Measurements from ENCODE around the gene FASN. TPM values are rescaled to one million over a fixed set of nuclear protein-coding genes. Genes with fewer than 3 reads are reported as not detected.
A peak's percentile ranks its signal among the peaks of the same experiment; 100 is the strongest.

Gene FASN
- polyA plus RNA-seq, 1 donor = 34.7 TPM

DNA sequence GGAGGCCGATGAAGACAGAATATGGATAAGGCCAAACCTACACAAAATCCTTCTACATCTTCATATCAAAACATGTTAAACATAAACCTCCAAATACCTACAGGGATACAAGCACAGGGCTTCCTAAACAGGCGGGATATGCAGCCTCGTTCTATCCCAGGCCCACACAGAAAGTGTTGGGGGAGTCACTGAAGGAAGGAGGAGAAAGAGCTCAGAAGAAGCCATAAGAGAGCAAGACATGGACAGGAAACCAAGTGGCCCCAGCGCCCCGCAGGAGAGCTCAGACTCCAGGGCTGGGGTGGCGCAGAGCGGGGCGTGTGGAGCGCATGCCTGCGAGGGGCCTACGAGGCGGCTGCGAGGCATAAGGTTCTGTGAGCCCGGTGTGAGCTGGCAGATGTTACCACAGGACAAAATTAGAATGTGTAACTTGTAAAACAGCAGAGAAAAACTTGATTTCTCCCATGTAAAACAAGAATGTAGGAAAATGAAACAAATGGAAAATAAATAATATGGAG lies 11.0 kb upstream of the FASN start:
- WGBS (ENCODE audit: insufficient coverage, low lambda C conversion rate) = 100% methylated on average over 1 of the region's 14 CpGs
- Histone ChIP-seq H3K36me3 (ENCODE audit: control insufficient read depth, insufficient read depth, low read length) (peaks cover 19% of the 10 kb centered on the region), H3K4me3 (ENCODE audit: low read length) (no peak overlapping the region), H3K9me3 (ENCODE audit: control insufficient read depth, low read depth, low read length) (no peaks in the 10 kb centered on the region), H3K27me3 (ENCODE audit: control insufficient read depth, insufficient read depth, low read length) (no peaks in the 10 kb centered on the region), H3K27ac (ENCODE audit: low read length) (no peak overlapping the region), H3K4me1 (ENCODE audit: control insufficient read depth, insufficient read depth, low read length) (peaks cover 24% of the 10 kb centered on the region)
- DNase-seq = no peak

- peaks cover 16% of the 10 kb centered on the region for H3K36me3 ChIP-seq (ENCODE audit: control insufficient read depth, insufficient read depth, low read length)
- no peak overlapping the region for H3K4me3 ChIP-seq (ENCODE audit: low read length)
- no peaks in the 10 kb centered on the region for H3K27me3 ChIP-seq (ENCODE audit: control insufficient read depth, insufficient read depth, low read length)
- no peak for DNase-seq
- no CpG with 5 or more reads among the region's 19 CpGs for WGBS (ENCODE audit: insufficient coverage, low lambda C conversion rate)
- no peaks in the 10 kb centered on the region for H3K9me3 ChIP-seq (ENCODE audit: control insufficient read depth, low read depth, low read length)
- H3K27ac ChIP-seq (ENCODE audit: low read length) = no peak overlapping the region
- peaks cover 29% of the 10 kb centered on the region for H3K4me1 ChIP-seq (ENCODE audit: control insufficient read depth, insufficient read depth, low read length)
Observed at GRCh38 chr17:82108496-82108945, 10.5 kb upstream of the FASN start.

GRCh38 chr17:82108038-82108437 lies 10.0 kb upstream of the FASN start:
- no peak for DNase-seq
- Histone ChIP-seq H3K4me3 (ENCODE audit: low read length) (no peak overlapping the region), H3K4me1 (ENCODE audit: control insufficient read depth, insufficient read depth, low read length) (peaks cover 31% of the 10 kb centered on the region), H3K27ac (ENCODE audit: low read length) (no peak overlapping the region), H3K36me3 (ENCODE audit: control insufficient read depth, insufficient read depth, low read length) (peaks cover 11% of the 10 kb centered on the region), H3K27me3 (ENCODE audit: control insufficient read depth, insufficient read depth, low read length) (no peaks in the 10 kb centered on the region), H3K9me3 (ENCODE audit: control insufficient read depth, low read depth, low read length) (no peaks in the 10 kb centered on the region)
- no CpG with 5 or more reads among the region's 14 CpGs for WGBS (ENCODE audit: insufficient coverage, low lambda C conversion rate)

- WGBS (ENCODE audit: insufficient coverage, low lambda C conversion rate) = no CpG with 5 or more reads among the region's 24 CpGs
- DNase-seq = no peak
Observed at GRCh38 chr17:82107341-82107860, 9.4 kb upstream of the FASN start.

DNA sequence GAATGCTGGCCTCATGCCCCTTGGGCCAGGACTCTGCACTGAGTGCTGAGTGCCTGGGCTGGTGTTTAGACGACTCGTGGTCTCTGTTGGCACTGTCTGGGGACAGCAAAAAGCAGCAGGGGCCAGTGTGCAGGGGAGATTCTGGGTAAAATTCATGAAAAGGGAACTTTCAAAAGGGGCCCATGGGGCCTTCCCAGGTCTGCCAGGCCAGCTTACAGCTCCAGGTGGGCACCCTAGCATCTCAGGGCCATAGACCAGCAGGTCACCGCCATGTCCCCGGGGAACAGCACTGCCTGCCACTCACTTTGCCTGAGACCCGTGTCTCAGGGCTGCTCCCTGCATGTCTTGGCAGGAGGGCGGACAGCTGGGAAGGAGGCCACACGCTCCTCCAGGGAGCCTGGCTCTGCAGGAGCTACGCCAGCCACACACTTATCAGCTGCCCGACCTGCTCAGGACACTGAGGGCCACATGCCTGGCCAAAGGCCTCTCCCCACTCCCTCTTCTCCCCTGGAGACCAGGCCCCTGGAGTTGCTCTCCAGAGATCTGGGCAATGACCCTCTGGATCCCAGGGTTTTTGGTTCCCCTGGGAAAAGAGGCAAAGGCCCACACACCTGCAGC lies 8.8 kb upstream of the FASN start:
- DNase-seq = no peak
- Histone ChIP-seq H3K36me3 (ENCODE audit: control insufficient read depth, insufficient read depth, low read length) (peaks cover 6% of the 10 kb centered on the region), H3K4me1 (ENCODE audit: control insufficient read depth, insufficient read depth, low read length) (peaks cover 35% of the 10 kb centered on the region), H3K9me3 (ENCODE audit: control insufficient read depth, low read depth, low read length) (no peaks in the 10 kb centered on the region), H3K27me3 (ENCODE audit: control insufficient read depth, insufficient read depth, low read length) (no peaks in the 10 kb centered on the region), H3K27ac (ENCODE audit: low read length) (peak overlapping the region; percentile 62), H3K4me3 (ENCODE audit: low read length) (peak overlapping the region; percentile 27)
- no CpG with 5 or more reads among the region's 9 CpGs for WGBS (ENCODE audit: insufficient coverage, low lambda C conversion rate)

More at GRCh38 chr17:82107341-82107860, 9.4 kb upstream of the FASN start:
- peaks cover 7% of the 10 kb centered on the region for H3K36me3 ChIP-seq (ENCODE audit: control insufficient read depth, insufficient read depth, low read length)
- no peaks in the 10 kb centered on the region for H3K27me3 ChIP-seq (ENCODE audit: control insufficient read depth, insufficient read depth, low read length)
- H3K4me3 ChIP-seq (ENCODE audit: low read length) = no peak overlapping the region
- no peaks in the 10 kb centered on the region for H3K9me3 ChIP-seq (ENCODE audit: control insufficient read depth, low read depth, low read length)
- no peak overlapping the region for H3K27ac ChIP-seq (ENCODE audit: low read length)
- peaks cover 31% of the 10 kb centered on the region for H3K4me1 ChIP-seq (ENCODE audit: control insufficient read depth, insufficient read depth, low read length)

GRCh38 chr17:82105882-82106687 lies 8.0 kb upstream of the FASN start:
- H3K9me3 ChIP-seq (ENCODE audit: control insufficient read depth, low read depth, low read length) = no peaks in the 10 kb centered on the region
- peak overlapping the region; percentile 62 for H3K27ac ChIP-seq (ENCODE audit: low read length)
- no CpG with 5 or more reads among the region's 24 CpGs for WGBS (ENCODE audit: insufficient coverage, low lambda C conversion rate)
- peaks cover 43% of the 10 kb centered on the region for H3K4me1 ChIP-seq (ENCODE audit: control insufficient read depth, insufficient read depth, low read length)
- peak; percentile 54 to 80 for DNase-seq
- H3K4me3 ChIP-seq (ENCODE audit: low read length) = peak overlapping the region; percentile 27
- no peaks in the 10 kb centered on the region for H3K27me3 ChIP-seq (ENCODE audit: control insufficient read depth, insufficient read depth, low read length)
- H3K36me3 ChIP-seq (ENCODE audit: control insufficient read depth, insufficient read depth, low read length) = peaks cover 7% of the 10 kb centered on the region

DNA sequence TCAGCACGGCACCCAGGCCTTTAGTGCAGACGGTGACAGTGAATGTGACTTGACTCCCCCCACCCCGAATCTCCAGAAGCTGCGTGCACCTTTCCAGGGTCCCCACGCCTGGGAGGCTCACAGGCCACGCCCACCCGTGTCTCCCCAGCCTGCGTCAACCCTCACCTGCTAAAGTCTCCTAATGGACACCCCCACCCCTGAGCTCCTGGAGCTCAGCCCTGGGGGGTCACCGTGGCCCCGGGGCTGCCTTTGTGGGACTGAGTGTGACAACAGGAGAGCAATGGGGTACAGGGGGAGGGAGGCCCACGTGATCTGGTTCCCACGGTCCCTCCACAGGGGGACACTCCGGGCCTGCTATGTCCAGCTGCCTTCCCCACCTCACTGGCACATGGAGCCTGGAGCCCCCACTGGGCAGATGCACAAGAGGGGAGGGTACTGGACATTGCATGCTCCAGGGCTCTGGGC lies 7.4 kb upstream of the FASN start:
- WGBS (ENCODE audit: insufficient coverage, low lambda C conversion rate) = no CpG with 5 or more reads among the region's 13 CpGs
- Histone ChIP-seq H3K36me3 (ENCODE audit: control insufficient read depth, insufficient read depth, low read length) (peaks cover 9% of the 10 kb centered on the region), H3K27me3 (ENCODE audit: control insufficient read depth, insufficient read depth, low read length) (no peaks in the 10 kb centered on the region), H3K9me3 (ENCODE audit: control insufficient read depth, low read depth, low read length) (no peaks in the 10 kb centered on the region), H3K4me3 (ENCODE audit: low read length) (no peak overlapping the region), H3K27ac (ENCODE audit: low read length) (peak overlapping the region; percentile 62), H3K4me1 (ENCODE audit: control insufficient read depth, insufficient read depth, low read length) (peaks cover 46% of the 10 kb centered on the region)
- DNase-seq = no peak

- H3K4me3 ChIP-seq (ENCODE audit: low read length) = no peak overlapping the region
- H3K27ac ChIP-seq (ENCODE audit: low read length) = no peak overlapping the region
- no peaks in the 10 kb centered on the region for H3K9me3 ChIP-seq (ENCODE audit: control insufficient read depth, low read depth, low read length)
- peaks cover 9% of the 10 kb centered on the region for H3K36me3 ChIP-seq (ENCODE audit: control insufficient read depth, insufficient read depth, low read length)
- H3K4me1 ChIP-seq (ENCODE audit: control insufficient read depth, insufficient read depth, low read length) = peaks cover 46% of the 10 kb centered on the region
- no peak for DNase-seq
- no peaks in the 10 kb centered on the region for H3K27me3 ChIP-seq (ENCODE audit: control insufficient read depth, insufficient read depth, low read length)
- no CpG with 5 or more reads among the region's 11 CpGs for WGBS (ENCODE audit: insufficient coverage, low lambda C conversion rate)
Observed at GRCh38 chr17:82104797-82105416, 6.9 kb upstream of the FASN start.

DNA sequence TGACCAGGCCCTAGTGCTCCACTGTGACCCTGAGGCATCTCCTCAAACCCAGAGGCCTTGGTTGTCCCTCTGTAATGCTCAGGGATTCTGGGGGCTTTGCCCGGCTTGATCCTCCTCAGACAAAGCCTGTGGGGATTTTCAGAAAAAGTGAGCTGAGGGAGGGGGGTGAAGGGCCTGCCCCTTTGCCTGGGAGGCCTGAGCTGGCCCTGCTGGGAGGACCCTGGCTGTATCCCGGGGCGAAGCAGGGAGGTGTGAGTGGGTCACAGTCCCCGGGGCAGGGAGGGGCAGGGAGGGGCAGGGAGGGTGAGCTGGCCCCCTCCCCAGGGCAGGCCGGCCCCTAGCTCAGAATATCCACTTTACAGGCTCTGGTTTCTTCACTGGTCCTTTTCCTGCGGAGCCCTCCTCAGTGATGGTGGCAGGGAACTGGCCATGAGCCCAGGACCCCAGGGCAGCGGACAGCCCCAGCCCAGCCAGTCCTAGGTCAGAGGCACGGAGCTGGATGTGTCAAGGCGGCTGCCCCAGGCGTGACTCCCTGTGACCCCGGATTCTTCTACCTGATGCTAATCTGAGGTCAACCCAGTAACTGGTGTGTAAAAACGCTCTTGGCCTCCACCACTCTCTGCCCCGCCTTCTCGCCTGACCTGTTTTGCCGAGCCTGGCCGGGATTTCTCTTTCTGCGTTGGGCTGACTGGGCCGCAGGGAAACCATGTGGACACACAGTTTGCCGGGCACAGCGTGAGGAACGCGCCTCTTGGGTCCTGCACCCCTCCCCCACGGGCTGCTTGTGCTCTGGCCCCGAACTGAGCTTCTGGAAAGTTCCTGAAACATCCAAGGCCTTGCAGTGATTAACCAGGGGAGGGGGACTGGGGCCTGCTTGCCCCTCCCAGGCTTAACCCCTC lies 5.8 kb upstream of the FASN start:
- Histone ChIP-seq H3K27ac (ENCODE audit: low read length) (no peak overlapping the region), H3K36me3 (ENCODE audit: control insufficient read depth, insufficient read depth, low read length) (peaks cover 9% of the 10 kb centered on the region), H3K4me1 (ENCODE audit: control insufficient read depth, insufficient read depth, low read length) (peaks cover 54% of the 10 kb centered on the region), H3K27me3 (ENCODE audit: control insufficient read depth, insufficient read depth, low read length) (no peaks in the 10 kb centered on the region), H3K9me3 (ENCODE audit: control insufficient read depth, low read depth, low read length) (peaks cover 4% of the 10 kb centered on the region), H3K4me3 (ENCODE audit: low read length) (no peak overlapping the region)
- no CpG with 5 or more reads among the region's 24 CpGs for WGBS (ENCODE audit: insufficient coverage, low lambda C conversion rate)
- peak in 1 of 2 donors; percentile 46 for DNase-seq

Measured in large intestine (tissue), 3 donors.